HUES64 (cell line): ENCODE results near the gene CRKL.
"Not testable (repeated sequence)": the region's sequence is repeated elsewhere in the genome, so short reads cannot be mapped to it uniquely, and the experiment has no call there.

Experiments
- H3K27ac ChIP-seq: 2 replicates; pipeline ENCODE4 v1.7.0; 2013; ENCODE audit warnings: low read depth, low read length, inconsistent platforms
- H3K27me3 ChIP-seq: 2 replicates; pipeline ENCODE4 v1.6.1; 2013; ENCODE audit warnings: mild to moderate bottlenecking, low read length; ENCODE audit not compliant: insufficient read depth
- H3K36me3 ChIP-seq: 2 replicates; pipeline ENCODE4 v1.6.1; 2013; ENCODE audit warnings: mild to moderate bottlenecking, low read length; ENCODE audit not compliant: insufficient read depth
- H3K4me1 ChIP-seq: 2 replicates; pipeline ENCODE4 v1.6.1; 2013; ENCODE audit warnings: mild to moderate bottlenecking, low read length, moderate library complexity; ENCODE audit not compliant: insufficient read depth
- H3K4me3 ChIP-seq: 2 replicates; pipeline ENCODE4 v1.5.1; 2013; ENCODE audit warnings: mild to moderate bottlenecking, low read length, moderate library complexity
- H3K9ac ChIP-seq: 2 replicates; pipeline ENCODE4 v1.6.1; 2013; ENCODE audit warnings: mild to moderate bottlenecking, low read depth, low read length
- H3K9me3 ChIP-seq: 2 replicates; pipeline ENCODE4 v1.6.1; 2013; ENCODE audit warnings: low read depth, low read length; ENCODE audit not compliant: insufficient read depth
- WGBS: fragments of 150-250, 120-280 bp; methylation state at CpG from one replicate; pipeline ENCODE4 v1.1.7; 2013; ENCODE audit warnings: missing lambda C conversion rate; 5-methylcytosine and 5-hydroxymethylcytosine counted together

The CRKL gene

DNA sequence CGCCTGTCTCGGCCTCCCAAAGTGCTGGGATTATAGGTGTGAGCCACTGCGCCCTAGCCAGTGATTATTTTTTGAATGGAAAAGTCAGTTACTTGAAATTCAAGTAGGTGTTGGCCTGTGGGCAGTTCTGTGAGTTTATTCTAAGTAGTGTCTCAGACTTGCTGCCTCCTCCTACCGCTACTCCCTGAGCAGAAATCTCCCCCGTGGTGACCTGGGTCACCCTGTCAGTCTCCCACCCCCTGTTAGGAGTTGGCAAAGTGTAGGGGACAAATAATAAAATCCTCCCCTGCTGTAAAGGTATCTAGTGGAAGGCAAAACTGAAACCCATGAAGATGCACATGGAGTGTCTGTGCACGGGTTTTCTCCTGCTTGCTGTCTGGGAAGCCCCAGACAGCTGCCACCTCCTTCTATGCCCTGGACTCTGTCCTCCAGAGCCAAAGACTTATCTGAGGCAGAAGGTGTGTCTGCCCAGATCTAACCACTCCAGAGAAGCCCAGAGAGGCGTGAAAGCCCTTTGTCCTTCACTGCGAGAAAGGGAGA lies 32.1 kb upstream of the CRKL start:
- Histone ChIP-seq H3K9ac (no peak overlapping the region), H3K36me3 (peaks cover 37% of the 10 kb centered on the region), H3K27me3 (no peaks in the 10 kb centered on the region), H3K9me3 (no peaks in the 10 kb centered on the region), H3K4me3 (no peak overlapping the region), H3K4me1 (no peaks in the 10 kb centered on the region), H3K27ac (no peak overlapping the region)
- 82% methylated on average over 7 of the region's 8 CpGs for WGBS

DNA sequence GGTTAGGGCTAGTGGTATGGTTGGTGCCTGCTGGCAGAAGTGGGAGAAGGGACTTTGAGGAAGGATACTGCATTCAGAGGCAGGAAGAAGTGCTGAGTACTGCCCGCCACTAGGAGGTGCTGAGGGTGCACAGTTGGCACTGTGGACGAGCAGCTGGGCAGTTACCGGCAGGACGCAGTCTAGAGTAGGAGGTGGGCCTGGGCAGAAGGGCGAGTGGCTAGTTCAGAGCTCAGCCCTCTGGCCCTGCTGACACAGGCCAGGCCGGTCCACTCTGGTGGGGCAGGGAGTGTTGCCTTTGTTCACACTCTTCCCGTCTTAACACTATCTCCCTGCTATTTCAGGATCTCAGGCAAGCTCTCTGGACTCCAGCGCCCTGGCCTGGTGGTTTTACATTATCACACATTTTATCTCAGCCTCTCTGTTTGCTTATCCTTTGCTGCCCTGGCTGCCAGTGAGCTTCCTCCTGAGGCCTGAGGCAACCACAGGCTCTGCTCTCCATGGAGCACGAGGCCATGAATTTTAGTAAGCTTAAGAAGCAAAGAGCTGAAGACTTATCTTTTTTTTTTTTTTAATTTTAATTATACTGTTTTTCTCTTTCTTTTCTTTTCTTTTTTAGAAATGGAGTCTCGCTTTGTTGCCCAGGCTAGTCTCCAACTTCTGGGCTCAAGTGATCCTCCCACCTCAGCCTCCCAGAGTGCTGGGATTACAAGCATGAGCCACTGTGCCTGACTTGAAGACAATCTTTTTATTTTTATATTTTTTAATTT lies 31.5 kb upstream of the CRKL start:
- no peak overlapping the region for H3K9ac ChIP-seq
- no peaks in the 10 kb centered on the region for H3K4me1 ChIP-seq
- H3K36me3 ChIP-seq = peaks cover 37% of the 10 kb centered on the region
- H3K27me3 ChIP-seq = no peaks in the 10 kb centered on the region
- no peak overlapping the region for H3K27ac ChIP-seq
- WGBS = 37% methylated on average over 10 of the region's 10 CpGs
- no peaks in the 10 kb centered on the region for H3K9me3 ChIP-seq
- H3K4me3 ChIP-seq = no peak overlapping the region

DNA sequence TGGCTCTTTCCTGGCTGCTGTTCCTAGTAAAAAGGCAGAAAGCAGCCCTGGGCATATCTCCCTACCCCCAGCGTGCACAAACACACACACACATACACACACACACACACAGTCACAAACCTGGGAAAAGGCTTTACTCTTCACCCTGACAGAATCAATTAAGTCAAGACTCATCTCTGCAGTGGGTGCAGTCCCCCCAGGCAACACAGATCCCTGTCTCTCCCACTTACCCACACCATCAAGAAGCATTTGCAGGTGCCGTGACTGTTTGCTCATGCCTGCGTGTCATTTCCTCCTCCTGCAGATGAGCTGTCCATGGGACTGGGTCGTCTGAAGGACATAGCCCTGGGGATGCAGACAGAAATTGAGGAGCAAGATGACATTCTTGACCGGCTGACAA lies 29.8 kb upstream of the CRKL start:
- H3K27me3 ChIP-seq = no peaks in the 10 kb centered on the region
- no peaks in the 10 kb centered on the region for H3K4me1 ChIP-seq
- no peaks in the 10 kb centered on the region for H3K9me3 ChIP-seq
- H3K9ac ChIP-seq = no peak overlapping the region
- H3K36me3 ChIP-seq = peaks cover 28% of the 10 kb centered on the region
- WGBS = 88% methylated on average over 5 of the region's 5 CpGs
- no peak overlapping the region for H3K27ac ChIP-seq
- H3K4me3 ChIP-seq = no peak overlapping the region

DNA sequence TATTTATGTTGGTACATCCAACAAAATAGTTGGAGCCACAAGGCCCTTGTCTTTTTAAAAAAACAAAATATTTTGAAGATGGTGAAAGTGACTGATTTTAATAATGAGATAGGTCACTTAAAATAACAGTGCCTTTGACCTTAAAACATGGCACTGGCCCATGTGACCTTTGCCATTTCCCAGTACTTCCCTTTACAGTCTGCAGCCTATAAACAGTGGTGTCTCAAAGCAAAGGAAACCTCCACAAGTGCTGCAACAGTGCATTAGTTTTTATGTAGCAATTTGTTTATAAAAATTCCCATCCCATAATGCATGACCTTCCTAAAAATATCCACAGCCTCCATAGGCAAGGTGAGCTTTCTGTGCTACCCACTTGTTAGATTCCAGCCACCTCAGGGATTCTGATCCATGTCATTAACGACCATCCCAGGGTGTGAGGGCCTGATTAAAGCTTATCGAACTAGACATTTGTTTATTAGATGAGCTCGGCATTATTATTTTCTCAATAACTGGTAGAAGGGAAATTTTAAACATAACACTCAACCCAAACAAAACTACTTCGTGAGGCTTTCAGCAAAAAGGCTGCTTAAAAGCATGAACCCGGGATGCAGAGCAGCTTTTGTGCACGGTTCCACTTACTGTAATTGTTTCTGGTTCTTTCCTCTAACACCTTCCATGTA lies 28.0 kb upstream of the CRKL start:
- Histone ChIP-seq H3K27ac (no peak overlapping the region), H3K4me1 (no peaks in the 10 kb centered on the region), H3K9me3 (no peaks in the 10 kb centered on the region), H3K9ac (no peak overlapping the region), H3K36me3 (peaks cover 19% of the 10 kb centered on the region), H3K4me3 (no peak overlapping the region), H3K27me3 (no peaks in the 10 kb centered on the region)
- WGBS = 92% methylated on average over 6 of the region's 6 CpGs

DNA sequence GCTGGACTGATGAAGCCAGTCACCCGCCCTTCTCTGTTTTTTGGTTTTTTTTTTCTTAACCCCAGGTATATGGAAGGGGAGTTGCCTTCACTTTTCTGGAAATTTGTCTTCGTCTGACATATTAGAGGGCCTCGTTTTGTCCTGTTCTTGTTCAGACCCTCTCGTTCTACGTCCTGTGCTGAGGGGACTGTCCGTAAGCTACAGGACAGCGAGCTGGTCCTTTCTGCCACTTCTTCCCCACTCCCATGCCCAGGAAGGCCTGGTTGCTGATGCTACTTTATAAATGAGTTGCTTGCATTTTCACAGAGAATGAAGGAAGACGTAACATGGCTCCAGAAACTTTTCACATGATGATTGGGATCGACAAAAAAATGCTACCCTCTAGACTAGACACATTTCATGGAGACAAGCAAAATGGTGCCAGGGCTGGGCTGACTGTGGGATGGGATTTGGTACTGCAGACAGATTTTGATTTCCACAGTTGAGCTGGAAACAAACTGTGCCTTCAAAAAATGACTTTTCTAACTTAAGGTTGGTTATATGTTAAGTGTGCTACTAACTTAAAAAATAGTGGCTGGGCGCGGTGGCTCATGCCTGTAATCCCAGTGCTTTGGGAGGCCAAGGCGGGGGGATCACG lies 27.2 kb upstream of the CRKL start:
- Histone ChIP-seq H3K27me3 (no peaks in the 10 kb centered on the region), H3K27ac (no peak overlapping the region), H3K9me3 (no peaks in the 10 kb centered on the region), H3K9ac (no peak overlapping the region), H3K36me3 (peaks cover 19% of the 10 kb centered on the region), H3K4me1 (no peaks in the 10 kb centered on the region), H3K4me3 (no peak overlapping the region)
- 95% methylated on average over 13 of the region's 13 CpGs for WGBS

DNA sequence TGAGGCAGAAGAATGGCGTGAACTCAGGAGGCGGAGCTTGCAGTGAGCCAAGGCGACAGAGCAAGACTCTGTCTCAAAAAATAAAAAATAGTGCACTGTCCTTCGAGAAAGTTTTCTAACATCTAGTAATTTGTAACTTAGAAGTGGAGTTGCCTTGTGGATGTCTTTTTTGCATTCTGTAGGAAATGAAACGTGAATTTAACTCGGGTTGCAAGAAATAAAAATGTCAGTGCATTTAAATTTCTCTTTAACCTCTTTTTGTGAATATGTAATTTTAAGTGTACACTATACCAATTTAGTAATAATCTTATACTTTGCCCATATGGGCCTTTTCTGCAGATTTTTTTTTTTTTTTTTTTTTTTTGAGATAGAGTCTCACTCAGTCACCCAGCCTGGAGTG lies 26.2 kb upstream of the CRKL start:
- Histone ChIP-seq H3K36me3 (peaks cover 19% of the 10 kb centered on the region), H3K27ac (no peak overlapping the region), H3K4me3 (no peak overlapping the region), H3K9ac (no peak overlapping the region), H3K4me1 (no peaks in the 10 kb centered on the region), H3K9me3 (no peaks in the 10 kb centered on the region), H3K27me3 (no peaks in the 10 kb centered on the region)
- 94% methylated on average over 5 of the region's 6 CpGs for WGBS

DNA sequence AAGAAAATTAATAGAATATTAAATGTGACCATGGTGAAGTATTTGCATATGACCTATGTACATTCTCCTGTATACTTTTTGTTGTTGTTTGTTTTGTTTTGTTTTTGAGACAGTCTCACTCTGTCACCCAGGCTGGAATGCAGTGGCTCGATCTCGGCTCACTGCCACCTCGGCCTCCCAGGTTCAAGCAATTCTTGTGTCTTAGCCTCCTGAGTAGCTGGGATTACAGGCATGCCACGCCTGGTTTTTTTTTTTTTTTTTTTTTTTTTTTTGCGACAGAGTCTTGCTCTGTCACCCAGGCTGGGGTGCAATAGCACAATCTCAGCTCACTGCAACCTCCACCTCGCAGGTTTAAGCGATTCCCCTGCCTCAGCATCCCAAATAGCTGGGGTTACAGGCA lies 19.5 kb upstream of the CRKL start:
- not testable (repeated sequence) for H3K27me3 ChIP-seq, H3K4me1 ChIP-seq, H3K36me3 ChIP-seq, H3K4me3 ChIP-seq, H3K27ac ChIP-seq, H3K9me3 ChIP-seq, H3K9ac ChIP-seq
- WGBS = 95% methylated on average over 7 of the region's 7 CpGs

DNA sequence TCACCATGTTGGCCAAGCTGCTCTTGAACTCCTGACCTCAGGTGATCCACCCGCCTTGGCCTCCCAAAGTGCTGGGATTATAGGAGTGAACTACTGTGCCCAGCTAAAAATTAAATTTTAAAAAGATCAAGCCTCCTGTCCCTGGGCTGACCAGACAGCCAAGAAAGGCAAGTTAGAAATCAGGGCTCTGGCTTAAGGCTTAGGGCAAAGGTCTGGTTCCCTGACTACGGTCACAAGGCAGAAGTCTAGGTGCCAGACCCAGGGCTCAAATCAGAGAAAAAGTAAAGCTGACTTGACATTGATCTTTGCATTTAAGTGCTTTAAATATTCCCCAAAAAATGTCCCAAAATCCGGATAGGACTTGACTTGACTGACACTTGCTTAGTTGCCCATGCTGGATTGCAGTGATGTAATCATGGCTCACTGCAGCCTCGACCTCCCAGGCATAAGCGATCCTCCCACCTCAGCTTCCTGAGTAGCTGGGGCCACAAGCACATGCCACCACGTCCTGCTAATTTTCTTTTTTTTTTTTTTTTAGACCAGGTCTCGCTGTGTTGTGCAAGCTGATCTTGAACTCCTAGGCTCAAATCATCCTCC lies 17.3 kb upstream of the CRKL start:
- no peak overlapping the region for H3K27ac ChIP-seq
- 84% methylated on average over 7 of the region's 7 CpGs for WGBS
- H3K36me3 ChIP-seq = no peaks in the 10 kb centered on the region
- H3K4me1 ChIP-seq = no peaks in the 10 kb centered on the region
- no peak overlapping the region for H3K9ac ChIP-seq
- no peak overlapping the region for H3K4me3 ChIP-seq
- H3K9me3 ChIP-seq = no peaks in the 10 kb centered on the region
- no peaks in the 10 kb centered on the region for H3K27me3 ChIP-seq

DNA sequence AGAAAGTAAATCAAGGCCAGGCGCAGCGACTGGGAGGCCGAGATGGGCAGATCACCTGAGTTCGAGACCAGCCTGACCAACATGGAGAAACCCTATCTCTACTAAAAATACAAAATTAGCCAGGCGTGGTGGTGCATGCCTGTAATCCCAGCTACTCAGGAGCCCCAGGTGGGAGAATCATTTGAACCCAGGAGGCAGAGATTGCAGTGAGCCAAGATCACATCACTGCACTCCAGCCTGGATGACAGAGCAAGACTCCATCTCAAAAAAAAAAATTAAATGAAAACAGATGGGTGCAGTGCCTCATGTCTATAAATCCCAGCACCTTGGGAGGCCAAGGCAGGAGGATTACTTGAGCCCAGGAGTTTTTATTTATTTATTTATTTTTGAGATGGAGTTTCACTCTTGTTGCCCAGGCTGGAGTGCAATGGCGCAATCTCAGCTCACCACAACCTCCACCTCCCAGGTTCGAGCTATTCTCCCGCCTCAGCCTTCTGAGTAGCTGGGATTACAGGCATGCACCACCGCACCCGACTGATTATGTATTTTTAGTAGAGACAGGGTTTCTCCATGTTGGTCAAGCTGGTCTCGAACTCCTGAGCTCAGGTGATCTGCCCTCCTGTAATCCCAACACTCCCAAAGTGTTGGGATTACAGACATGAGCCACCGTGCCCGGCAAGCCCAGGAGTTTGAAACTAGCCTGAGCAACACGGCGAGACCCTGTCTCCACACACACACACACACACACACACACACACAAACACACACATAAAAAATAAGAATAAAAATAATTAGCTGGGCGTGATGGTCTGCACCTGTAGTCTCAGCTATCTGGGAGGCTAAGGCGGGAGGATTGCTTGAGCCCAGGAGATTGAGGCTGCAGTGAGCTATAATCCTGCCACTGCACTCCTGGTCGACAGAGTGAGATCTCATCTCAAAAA lies 15.8 kb upstream of the CRKL start:
- H3K36me3 ChIP-seq, H3K4me1 ChIP-seq, H3K4me3 ChIP-seq, H3K9me3 ChIP-seq, H3K9ac ChIP-seq, H3K27ac ChIP-seq, H3K27me3 ChIP-seq: not testable (repeated sequence)
- WGBS = 95% methylated on average over 15 of the region's 18 CpGs

DNA sequence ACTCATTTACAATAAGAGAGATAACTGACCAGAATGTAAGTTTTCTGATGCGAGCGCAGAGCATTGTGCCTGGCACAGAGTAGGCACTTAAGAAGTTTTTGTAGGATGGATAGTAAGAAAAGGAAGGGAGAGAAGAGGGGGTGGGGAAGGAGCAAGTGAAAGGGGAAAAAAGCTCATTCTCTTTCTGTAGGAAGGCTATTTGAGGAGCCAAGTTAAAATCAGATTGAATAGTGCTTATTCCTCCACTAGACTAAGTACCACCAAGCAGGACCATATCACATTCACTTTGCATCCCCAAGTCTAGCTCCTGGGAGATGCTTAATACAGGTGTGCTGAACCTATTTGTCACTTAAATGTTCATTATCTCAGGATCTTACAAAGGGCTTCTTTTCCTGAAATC lies 14.1 kb upstream of the CRKL start:
- 96% methylated on average over 2 of the region's 2 CpGs for WGBS
- no peak overlapping the region for H3K27ac ChIP-seq
- no peaks in the 10 kb centered on the region for H3K4me1 ChIP-seq
- H3K9me3 ChIP-seq = no peaks in the 10 kb centered on the region
- no peak overlapping the region for H3K4me3 ChIP-seq
- no peaks in the 10 kb centered on the region for H3K27me3 ChIP-seq
- no peaks in the 10 kb centered on the region for H3K36me3 ChIP-seq
- H3K9ac ChIP-seq = no peak overlapping the region
